C1 segment of cervical spinal cord (tissue), 14 donors: Measurements from ENCODE around the gene RPS6KA2.

Experiments used
- DNase-seq, 14 donors: peaks; one replicate each; lab custom pipeline; 2025; lab: John Stamatoyannopoulos, UW

RPS6KA2 gene

DNA sequence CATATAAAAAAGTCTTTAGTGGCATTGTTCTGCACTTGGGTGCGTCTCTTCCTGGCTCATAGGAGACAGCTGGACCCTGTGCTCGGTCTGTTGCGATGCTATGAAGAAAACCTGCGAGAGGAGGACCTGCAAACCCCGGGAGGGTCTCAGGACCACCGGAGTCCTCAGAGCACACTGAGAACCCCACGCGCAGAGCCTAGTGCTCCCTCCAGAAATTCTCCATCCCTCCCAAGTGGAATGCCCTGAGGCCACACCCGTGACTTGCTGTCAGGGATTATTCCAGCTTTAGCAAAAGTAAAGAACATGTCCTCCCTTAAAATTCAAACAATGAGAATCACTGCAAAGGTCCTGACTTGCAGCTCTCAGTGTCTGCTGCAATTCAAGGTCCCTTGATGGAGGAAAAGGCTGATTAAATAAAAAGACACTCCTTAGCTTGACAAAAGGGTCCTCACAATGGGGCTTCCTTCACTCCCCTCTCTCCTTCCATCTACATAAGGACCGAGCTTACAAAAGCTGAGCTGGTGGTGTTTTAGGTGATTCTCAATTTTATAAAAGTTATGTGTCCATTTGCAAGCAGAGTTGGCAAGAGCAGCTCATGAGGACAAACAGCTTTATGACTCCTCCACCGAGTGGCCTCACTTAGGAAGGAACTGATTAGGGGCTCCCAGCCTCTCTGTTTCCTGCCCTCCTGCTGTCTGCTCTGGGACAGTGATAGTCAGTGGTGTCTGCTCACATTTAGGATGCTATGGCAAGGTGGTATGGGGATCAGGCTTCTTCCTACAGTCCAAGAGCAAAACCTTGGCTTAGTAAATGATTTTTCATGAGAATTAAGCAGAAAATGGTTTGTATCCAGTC, 137.5 kb downstream of the RPS6KA2 start:
- DNase-seq = no peak

DNA sequence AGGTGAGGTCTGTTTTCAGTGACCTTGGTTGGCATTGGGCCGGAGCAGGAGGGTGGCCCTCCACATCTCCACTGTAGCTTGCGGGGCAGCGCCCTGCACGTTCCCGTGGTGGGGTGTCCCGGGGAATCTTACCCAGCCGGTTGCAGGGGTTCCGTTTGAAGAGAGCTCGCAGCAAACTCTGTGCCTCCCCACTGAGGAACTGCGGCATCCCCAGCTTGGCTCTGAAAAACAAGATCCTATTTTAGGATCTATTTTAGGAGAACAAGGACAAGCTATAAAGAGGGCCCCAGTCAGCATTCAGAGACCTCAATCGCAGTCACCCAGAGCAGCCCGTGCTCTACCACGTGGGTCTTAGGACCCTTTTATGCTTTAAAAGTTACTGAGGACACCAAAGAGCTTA, 138.3 kb downstream of the RPS6KA2 start:
- DNase-seq = peak in 2 of 14 donors; percentile 11 to 21

DNA sequence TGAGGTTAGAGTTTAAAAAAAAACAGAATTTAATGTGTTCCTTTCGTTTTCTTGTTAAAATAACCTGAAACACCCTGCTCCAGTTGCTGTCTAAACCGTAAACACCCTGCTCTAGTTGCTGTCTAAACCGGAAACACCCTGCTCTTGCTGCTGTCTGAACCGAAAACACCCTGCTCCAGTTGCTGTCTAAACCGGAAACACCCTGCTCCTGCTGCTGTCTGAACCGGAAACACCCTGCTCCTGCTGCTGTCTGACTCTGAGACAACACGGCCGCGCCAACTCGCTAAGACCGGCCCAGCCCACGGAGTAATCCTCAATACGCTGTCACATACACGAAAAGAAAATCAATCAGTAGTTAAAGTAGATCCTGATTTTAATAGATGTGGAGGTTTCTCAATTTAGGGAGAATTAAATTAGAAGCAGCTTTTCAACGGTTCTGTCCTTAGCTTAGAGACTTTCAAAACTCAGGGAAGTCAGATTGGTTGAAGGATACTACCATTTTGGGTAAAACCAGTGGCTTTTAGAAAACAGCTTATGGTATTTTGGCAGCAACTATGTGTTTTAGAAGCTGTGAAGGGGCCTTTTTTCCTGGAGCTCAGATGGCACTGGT, 138.9 kb downstream of the RPS6KA2 start:
- peak in 5 of 14 donors; percentile 11 to 39 (median 25) for DNase-seq

DNA sequence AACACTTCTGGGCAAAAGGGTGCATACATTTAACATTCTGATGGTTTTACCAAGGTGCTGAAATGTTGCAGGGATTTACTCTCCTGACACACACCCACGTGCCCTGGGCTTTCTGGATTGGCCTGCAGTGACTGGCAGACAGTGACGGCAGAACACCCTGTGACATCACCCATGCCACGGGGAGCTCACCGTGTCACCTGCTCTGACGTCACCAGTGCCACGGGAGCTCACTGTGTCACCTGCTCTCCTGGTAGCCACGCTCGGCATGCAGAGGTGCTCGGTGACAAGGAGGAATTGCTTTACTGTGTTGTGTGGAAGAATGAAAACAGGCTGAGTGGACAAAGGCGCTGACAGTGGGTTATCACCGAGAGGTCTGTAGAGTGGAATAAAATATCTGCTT, 139.9 kb downstream of the RPS6KA2 start:
- no peak for DNase-seq

DNA sequence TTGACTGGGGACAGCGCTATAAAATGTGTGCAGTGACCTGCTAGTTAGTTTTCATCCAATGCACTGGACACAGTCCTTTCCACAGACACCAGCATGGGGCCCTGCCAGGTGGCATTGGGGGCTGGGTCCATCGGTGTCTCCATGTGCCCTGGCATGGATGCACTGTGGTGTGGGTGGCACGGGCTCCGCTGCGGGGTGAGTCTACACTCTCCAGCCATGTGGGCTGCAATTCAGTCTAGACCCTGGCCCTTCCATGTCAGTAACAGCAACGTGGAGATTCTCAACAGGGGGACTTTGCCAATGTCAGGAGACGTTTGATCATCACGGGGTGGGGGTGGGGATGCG, 140.5 kb downstream of the RPS6KA2 start:
- no peak for DNase-seq

DNA sequence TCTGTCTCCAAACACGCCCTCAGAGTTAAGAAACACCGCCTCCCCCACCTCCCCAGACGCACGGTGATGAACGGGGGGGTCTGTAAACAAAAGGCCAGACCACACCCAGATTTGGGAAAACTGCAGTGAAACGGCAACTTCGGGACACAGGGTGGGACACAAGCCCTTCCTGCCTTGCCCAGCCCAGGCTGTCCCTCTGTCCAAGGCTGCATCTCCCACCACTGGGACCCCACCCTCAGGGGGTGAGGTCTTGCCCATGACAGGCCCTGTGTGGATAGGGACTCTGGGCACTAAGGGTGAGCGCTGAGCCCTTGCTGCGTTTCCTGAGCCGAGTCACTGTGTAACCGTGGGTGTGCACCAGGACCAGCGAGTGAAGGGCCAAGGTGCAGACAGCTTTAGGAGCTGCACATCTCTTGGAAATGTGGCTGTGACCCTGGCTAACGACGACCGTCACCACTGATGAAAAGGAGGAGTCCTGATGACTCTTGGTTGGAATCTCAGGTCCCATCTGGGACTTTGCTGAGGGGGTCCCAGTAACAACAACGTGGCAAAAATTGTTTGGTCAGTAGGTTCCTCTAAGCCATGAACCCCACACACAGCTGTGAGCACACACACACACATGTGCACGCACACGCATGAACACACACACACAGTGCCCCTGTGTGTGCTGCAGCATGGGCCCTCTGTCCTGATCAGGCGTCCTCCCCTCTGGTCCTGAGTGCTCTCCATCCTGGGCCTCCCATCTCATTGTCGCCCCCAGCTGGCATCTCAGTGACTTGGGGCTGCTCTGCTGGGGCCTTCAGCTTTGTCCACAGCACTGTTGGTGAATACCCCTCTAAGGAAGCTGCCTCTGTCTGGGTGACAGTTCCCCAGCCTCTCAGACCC, 141.2 kb downstream of the RPS6KA2 start:
- DNase-seq = no peak

DNA sequence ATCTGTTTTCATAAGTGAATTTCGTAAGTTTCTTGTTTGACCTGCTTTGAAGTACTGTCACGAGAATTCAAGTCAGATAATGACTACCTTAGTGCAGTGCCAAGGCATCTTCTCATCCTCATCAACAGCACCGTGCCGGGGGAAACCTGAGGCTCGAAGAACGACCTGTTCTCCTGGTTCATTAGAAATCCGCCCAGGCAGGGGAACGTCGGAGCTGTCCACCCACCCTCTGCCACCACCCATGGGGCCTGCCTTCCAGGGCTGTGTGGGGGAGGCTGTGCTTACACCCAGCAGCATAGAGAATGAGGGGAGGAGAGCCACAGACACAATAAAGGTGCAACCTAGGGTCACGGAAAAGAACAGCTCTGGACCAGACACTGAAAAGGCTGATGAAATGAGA, 142.2 kb downstream of the RPS6KA2 start:
- DNase-seq = no peak

DNA sequence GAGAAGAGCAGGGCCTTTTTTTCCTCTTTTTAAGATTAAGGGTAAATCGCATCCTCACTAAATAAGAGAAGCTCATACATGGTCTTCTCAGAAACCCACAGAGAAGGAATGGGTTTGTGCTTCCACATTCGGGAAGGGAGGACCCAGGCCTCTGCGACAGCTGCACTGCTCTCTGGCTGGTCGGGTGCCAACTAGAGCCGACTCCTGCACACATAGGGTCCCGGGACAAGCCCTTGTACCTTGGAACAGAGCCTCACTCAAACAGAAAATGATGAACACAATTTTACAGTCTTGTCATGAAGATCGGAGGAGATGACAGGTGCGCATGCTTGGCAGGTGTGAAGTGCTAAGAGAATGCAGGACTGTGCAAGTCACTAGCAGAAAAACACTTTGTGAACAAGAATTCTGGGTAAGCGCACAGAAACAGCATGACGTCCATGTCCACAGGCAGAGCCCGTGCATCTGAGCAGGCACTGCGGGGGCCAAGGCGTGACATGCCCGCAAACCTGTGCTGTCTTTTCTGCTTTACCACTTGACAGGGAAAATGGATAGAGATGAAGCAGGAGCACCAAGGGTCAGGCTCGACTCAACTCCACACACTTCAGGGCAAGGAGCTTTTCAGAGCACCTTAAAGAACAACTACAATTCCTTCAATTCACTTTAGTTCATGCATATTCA, 143.3 kb downstream of the RPS6KA2 start:
- DNase-seq = no peak

DNA sequence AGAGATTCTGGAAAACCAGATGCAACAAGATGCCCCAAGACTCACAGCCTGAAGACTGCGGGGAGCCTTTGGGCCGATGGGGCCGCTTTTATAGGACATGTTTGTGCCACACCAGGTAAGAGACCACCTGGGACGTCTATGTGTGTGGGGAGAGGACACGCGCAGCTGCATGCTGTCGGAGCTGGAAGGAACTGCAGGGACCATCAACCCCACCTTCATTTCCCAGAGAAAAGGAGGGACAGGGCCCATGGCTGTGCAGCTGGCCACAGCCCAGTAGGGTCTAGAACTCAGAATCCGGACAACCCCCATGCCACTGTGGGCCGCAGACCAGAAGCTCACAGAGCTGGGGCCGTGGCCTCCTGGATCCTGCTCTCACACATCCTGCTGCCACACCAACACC, 144.0 kb downstream of the RPS6KA2 start:
- DNase-seq = no peak

DNA sequence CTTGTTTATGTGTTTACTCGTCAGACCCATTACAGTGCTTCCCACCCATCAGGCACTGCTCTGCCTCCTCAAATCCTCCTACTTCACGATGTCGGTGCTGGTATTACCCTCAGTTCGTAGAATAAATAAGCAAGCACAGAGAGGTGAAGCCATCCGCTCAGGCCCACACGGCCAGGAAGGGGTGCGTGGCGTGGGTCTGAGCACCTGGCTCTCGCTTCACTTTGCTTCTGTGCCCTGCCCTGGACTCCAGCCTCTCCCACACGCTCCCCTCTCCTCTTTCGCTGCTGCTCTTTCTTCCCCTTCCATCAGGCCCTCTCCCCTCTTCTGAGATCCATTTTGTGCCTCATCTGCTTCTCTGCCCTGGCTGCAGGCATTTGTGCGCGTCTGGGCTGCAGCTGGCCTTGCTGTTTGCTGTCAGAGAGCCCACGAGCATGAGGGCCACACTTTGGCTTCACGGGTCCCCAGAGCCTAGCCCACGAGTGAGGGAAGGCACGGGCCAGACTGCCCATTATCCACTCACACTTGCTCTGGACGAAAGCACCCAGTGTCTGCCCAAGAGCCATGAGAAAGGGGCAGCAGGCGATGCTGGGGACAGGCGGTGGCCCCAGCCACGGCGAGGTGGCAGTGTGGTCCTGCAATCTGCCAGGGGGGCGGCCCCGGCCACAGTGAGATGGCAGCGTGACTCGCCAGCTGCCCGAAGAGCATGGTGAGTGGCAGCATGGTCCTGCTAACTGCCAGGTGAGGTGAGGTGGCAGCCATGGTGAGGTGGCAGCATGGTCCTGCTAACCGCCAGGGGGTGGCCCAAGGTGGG, 148.1 kb downstream of the RPS6KA2 start:
- no peak for DNase-seq

DNA sequence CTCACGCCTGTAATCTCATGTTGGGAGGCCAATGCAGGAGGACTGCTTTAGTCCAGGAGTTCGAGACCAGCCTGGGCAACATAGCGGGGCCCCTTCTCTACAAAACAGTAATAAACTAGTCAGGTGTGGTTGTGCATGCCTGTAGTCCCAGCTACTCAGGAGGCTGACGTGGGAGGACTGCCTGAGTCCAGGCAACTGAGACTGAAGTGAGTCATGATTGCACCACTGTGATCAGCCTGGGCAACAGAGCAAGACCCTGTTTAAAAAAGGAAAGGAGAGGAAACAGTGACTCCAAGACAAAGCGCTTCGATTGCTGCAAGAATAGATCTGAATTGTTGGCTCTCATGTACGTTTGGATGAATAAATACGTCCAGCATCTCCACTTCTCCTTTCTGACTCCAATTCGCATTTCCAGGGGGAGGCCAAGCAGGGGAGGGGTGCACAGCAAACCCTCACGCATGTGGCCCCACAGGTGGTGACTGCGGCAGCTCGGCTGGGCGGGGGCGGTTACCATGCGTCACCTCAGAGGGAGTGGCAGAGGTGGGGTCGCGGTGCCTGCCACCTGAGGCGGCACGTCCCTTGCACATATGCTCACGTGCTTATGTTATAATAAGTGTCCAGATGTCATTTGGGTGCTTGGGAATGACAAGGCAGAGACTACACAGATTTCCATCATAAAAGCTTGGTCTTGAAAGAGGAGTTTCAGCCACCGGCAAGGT, 149.2 kb downstream of the RPS6KA2 start:
- no peak for DNase-seq

DNA sequence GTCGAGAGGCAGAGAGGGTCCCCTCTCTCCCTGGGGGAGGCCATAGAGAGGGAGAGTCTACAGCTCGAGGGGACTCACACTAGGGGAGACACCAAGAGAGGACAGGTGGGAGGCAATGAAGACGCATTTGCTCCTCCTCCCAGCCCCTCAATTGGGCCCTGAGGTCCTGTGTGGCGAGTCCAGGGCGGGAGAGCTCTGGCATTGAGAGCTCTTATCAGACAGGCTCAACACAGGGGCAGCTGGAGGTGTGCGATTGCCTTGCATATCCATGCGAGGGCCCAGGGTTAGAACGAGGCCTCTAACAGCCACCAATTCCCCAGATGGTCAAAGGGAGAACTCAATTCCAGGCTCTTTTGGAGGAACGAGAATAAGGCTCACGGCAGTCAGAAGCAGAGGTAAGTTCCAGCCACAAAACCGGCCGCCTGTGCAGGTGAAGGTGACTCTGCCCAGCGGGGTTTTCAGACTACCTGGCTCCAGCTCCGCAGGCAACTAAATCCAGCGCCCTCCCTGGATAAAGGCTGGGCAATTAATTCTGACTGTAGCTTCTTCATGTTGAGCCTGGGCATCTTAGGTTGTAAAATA, 150.3 kb downstream of the RPS6KA2 start:
- no peak for DNase-seq

DNA sequence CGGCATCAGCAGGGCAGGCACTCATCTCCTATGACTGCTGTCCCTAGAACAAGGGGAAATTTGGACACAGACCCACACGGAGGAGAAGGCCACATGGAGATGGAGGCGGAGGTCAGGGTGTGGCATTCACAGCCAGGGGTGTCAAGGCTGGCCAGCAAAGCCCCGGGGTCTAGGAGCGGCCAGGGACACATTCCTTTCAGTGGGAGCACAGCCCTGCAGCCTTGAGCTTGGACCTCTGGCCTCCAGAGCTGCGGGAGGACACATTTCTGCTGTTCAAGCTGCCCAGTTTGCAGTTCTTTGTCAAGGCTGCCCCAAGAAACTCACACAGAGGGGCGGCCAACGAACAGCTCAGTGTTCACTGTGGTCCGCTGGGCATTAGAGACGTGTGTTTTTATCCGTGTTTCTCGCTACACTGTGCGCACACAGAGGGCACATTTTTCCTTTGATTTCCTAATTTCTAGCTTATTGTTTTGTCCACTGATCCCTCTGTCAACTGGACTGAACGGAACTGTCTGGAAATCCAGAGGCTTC, 150.9 kb downstream of the RPS6KA2 start:
- no peak for DNase-seq

DNA sequence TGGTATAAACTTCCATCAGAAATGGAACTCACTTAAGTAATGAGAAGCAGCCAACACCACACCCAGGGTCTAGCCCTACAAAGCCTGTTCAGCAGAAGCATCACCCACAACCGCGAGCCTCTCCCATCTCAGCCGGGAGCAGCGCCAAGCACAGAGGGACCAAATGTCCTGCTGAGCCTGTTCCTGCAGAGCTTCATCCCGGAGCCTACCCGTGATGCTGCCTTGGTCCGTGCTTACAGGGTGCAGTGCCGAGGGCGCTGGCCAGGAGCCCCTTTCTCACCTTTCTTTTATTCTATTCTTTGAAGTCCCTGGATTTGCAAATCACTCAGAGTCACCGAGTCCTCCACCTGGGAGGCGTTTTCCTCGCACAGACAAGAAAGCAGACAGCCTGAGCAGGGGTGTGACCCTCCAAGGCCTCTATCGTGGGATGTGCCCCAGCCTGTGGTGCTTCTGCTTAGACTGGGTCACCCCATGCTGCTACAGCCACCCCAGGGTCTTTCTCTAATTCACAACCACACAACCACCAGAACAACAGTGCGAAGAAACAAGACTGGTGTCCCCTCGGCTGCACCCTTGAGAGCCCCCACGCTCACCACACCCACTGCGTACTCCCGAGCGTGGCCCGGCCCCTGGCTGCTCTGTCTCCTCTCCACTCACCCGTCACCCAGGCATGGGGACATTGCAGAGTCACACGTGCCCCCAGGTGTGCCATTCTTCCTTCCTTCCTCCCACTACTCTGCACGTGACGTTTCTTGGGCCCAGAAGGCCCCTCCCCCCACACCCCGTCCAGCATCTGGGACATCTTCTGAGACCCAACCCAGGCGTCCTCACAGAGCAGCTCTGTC, 152.1 kb downstream of the RPS6KA2 start:
- no peak for DNase-seq

DNA sequence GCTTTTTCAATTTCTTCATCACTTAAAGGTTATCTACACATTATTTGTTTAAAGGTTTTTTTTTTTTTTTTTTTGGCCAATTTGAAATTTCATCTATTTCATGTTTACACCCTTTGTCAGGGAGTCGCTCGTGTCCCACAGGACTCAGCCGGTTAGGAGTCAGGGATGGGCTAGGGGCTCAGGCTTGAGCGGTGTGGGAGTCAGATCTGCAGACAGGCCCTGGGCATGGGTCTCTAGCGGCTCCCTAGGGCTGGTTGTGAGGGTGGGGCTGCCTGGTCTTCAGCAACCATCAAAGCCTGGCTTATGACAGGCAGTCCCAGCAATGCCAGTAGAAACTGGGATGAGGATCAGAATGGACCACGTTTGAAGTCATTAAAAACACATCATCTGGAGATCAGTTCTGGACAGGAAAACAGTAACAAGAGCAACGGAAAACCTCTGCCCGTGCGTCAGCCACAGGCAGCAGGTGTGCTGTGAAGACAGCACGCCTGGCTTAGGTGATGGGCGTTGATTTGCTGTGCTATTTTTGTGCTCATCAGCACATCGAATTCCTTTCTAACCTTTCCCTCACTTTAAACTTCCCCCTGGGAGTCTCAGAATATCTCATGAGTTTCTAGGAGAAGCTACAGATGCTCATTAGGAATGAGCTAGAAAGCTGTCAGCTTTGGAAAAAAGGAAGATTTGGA, 153.0 kb downstream of the RPS6KA2 start:
- DNase-seq = no peak

DNA sequence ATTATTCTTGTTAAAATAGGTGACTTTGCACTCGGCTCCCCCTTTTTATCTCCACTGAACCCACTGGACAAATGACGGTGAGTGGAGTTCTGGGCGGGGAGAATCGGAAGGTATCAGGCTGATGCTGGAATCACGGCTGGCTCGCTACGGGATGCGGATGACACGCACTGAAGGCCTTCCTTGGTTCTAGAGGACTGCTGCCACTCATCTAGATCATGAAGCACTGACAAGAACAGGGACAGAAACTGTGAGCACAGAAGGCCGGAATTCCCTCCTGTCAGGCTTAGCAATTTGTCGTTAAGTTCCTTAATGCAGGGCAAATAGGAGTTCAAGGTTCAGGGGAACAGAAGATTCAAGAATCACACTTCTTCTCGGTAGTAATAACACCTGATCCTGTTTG, 154.4 kb downstream of the RPS6KA2 start:
- no peak for DNase-seq

DNA sequence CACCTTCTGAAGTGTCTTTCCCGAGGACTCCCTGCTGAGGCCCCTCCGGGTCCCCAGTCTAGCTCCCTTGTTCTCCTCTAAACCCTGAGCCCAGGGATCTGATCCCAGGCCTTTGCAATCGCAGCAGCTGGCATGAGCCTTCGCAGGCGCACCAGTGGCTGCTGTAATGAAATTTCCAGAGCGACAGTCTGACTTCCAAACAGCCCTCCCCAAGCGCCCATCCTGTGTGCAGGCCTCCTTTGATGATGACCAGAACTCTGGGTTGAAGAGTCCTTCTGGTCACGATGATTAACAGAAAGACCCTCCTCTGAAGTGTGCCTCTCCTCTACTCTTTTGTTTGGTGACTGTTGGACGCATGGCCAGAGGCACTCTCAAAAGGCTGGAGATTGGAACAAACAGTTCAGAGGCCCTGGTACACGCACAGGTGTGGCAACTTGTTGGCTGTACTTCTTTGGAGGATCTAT, 155.2 kb downstream of the RPS6KA2 start:
- DNase-seq = no peak

DNA sequence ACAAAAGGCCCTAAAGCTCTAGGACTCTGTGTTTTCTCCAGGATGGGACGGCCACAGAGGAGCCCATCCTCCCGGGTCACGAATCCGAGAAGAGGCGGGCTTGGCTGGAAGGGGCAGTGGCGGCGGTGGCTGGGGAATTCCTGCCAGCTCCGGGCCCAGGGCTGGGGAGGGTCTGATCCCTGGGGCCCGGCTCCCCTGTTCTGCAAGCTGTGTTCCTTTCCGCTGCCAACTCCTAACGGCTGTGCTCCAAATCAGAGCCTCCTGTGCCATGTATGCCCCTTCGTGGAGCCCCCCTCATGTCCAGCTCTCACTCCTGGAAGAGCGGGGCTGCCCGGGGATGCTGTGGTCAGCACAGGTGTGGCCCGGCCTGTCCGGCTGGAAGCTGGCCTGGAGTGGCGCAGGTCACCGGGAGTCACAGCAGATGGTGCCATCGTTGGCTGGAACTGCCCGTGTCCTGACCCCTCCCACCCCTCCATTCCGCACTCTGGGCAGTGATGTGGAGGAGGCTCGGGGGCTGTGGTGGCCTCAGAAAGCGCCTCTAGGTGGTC, 156.1 kb downstream of the RPS6KA2 start:
- peak in 1 of 14 donors; percentile 24 for DNase-seq
